PFSK-1 (cell line): ENCODE data around the gene ENOX2.

Experiments
- POLR2AphosphoS5 ChIP-seq: IDR thresholded peaks from 2 replicates; pipeline ENCODE4 v1.6.1; 2012; ENCODE audit warnings: low read depth, mild to moderate bottlenecking, control low read depth, low read length, moderate library complexity
- SIN3A ChIP-seq: IDR thresholded peaks from 2 replicates; pipeline ENCODE4 v1.6.1; 2012; ENCODE audit warnings: mild to moderate bottlenecking, low read length, moderate library complexity, borderline replicate concordance; ENCODE audit not compliant: insufficient read depth
- TAF1 ChIP-seq: IDR thresholded peaks from 2 replicates; pipeline ENCODE4 v1.6.1; 2012; ENCODE audit warnings: low read length, control low read depth, borderline replicate concordance; ENCODE audit not compliant: insufficient read depth
- TF ChIP-seq, protein P1 (sequence below), 2 experiments: IDR thresholded peaks; 2 replicates each; pipeline versions ENCODE4 v1.6.1 to v1.8.0; 2011 to 2012; ENCODE audit warnings: low read depth in 2 of 2, low read length in 2 of 2, control low read depth in 1 of 2, inconsistent platforms in 1 of 2, mild to moderate bottlenecking in 1 of 2, moderate library complexity in 1 of 2; ENCODE audit not compliant: insufficient read depth in 1 of 2

DNA sequence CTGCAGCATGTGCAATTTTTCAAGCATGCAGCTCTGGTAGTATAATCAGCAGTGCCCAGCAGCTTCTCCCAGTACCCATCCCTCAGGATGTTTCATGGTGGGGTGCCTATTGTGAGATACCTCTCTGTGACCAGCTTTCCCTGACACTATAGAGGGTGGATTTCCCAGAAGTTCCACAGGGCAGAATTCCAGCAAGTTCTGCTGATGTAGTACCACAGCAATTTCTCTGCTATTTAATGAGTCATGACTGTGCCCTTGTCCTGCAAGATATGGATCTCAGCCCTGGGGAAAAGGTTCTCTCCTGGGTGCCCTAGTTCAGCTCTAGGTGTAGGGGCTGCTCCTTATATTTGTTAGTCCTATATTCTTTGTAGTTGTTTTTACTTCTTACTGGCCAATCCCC, 174.8 kb downstream of the ENOX2 start:
- TF ChIP-seq, protein P1, sequence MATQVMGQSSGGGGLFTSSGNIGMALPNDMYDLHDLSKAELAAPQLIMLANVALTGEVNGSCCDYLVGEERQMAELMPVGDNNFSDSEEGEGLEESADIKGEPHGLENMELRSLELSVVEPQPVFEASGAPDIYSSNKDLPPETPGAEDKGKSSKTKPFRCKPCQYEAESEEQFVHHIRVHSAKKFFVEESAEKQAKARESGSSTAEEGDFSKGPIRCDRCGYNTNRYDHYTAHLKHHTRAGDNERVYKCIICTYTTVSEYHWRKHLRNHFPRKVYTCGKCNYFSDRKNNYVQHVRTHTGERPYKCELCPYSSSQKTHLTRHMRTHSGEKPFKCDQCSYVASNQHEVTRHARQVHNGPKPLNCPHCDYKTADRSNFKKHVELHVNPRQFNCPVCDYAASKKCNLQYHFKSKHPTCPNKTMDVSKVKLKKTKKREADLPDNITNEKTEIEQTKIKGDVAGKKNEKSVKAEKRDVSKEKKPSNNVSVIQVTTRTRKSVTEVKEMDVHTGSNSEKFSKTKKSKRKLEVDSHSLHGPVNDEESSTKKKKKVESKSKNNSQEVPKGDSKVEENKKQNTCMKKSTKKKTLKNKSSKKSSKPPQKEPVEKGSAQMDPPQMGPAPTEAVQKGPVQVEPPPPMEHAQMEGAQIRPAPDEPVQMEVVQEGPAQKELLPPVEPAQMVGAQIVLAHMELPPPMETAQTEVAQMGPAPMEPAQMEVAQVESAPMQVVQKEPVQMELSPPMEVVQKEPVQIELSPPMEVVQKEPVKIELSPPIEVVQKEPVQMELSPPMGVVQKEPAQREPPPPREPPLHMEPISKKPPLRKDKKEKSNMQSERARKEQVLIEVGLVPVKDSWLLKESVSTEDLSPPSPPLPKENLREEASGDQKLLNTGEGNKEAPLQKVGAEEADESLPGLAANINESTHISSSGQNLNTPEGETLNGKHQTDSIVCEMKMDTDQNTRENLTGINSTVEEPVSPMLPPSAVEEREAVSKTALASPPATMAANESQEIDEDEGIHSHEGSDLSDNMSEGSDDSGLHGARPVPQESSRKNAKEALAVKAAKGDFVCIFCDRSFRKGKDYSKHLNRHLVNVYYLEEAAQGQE (IDR thresholded peaks at IDR 0.05; ENCODE audit: insufficient read depth in 1 of 2, low read depth in 2 of 2, low read length in 2 of 2), result no peak
- TF ChIP-seq POLR2AphosphoS5, result no peak
- TF ChIP-seq TAF1, result no peak
- TF ChIP-seq SIN3A, result no peak
